GM21576 (cell line): ENCODE data around the gene PODNL1.
"Not testable (repeated sequence)": the region's sequence is repeated elsewhere in the genome, so short reads cannot be mapped to it uniquely, and the experiment has no call there.

Source experiments
- ATAC-seq: cut with Tn5 transposase; IDR thresholded peaks from one replicate; pipeline ENCODE4 v1.9.1; 2021; ENCODE audit warnings: mild to moderate bottlenecking, moderate library complexity; ENCODE audit not compliant: unreplicated experiment

PODNL1 gene

DNA sequence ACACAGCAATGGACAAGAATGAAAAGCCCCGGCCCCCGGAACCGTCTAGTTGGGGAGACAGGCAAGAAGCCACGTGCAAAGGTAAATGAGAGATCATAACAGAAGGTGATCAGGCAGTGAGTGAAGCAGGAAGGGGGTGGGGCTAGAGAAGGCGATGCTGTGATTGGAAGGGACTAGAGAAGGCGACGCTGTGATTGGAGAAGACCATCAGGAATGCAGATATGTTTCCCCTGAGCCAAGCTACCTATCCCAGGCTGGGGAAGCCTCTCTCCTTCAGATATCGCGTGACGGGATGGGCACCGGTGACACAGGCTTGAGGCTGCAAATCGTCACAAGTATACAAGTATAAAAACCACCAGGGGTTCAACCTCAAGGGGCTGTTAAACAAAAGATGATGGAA is 35.9 kb upstream of the PODNL1 start:
- no peak for ATAC-seq

GRCh38 chr19:13973479-13973878 is 35.3 kb upstream of the PODNL1 start:
- ATAC-seq = not testable (repeated sequence)

- no peak for ATAC-seq
Observed at GRCh38 chr19:13972368-13973155, 34.3 kb upstream of the PODNL1 start.

DNA sequence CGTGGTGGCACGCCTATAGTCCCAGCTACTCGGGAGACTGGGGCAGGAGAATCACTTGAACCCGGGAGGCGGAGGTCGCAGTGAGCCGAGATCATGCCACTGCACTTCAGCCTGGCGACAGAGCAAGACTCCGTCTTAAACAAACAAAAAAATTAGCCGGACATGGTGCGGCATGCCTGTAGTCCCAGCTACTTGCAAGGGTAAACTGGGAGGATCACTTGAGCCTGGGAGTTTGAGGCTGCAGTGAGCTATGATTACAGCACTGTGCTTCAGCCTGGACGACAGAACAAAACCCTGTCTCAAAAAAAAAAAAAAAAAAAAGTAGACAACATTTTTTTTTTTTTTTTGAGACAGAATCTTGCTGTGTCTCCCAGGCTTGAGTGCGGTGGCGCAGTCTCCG is 33.7 kb upstream of the PODNL1 start:
- not testable (repeated sequence) for ATAC-seq

DNA sequence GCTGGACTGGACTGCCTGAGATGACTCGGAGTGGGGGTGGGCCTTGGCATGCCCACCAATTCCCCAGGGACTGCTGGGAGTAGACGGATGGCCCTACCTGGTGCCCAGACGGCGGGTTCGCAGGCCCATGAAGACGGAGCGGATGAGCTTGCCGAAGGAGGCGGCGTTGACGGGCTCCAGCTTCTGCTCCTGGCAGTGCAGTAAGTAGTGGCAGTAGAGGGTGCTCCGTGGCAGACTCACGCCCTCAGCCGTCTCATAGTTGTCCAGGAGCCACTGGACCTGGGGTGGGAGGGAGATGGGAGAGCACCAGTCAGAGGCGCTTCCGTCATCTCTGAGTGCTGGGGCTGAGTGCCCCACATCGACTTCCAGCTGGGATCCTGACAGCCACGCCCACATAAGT is 31.7 kb upstream of the PODNL1 start:
- ATAC-seq = no peak

GRCh38 chr19:13968999-13969398 is 30.8 kb upstream of the PODNL1 start:
- ATAC-seq = no peak

- ATAC-seq = no peak
Observed at GRCh38 chr19:13968383-13968935, 30.2 kb upstream of the PODNL1 start.

DNA sequence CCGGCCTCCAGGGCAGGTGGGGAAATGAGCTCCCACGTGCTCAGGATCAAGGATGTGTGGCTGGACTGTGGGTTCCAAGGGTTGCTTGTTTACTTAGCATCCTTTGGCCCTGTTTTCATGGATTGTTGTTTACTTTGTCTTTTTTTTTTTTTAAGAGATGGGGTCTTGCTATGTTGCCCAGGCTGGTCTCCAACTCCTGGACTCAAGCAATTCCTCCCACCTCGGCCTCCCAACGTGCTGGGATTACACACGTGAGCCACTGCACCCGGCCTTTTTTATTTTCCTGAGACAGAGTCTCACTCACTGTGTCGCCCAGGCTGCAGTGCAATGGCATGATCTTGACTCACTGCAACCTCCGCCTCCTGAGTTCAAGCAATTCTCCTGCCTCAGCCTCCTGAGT is 29.0 kb upstream of the PODNL1 start:
- not testable (repeated sequence) for ATAC-seq

- ATAC-seq = no peak
Observed at GRCh38 chr19:13966684-13967128, 28.5 kb upstream of the PODNL1 start.

DNA sequence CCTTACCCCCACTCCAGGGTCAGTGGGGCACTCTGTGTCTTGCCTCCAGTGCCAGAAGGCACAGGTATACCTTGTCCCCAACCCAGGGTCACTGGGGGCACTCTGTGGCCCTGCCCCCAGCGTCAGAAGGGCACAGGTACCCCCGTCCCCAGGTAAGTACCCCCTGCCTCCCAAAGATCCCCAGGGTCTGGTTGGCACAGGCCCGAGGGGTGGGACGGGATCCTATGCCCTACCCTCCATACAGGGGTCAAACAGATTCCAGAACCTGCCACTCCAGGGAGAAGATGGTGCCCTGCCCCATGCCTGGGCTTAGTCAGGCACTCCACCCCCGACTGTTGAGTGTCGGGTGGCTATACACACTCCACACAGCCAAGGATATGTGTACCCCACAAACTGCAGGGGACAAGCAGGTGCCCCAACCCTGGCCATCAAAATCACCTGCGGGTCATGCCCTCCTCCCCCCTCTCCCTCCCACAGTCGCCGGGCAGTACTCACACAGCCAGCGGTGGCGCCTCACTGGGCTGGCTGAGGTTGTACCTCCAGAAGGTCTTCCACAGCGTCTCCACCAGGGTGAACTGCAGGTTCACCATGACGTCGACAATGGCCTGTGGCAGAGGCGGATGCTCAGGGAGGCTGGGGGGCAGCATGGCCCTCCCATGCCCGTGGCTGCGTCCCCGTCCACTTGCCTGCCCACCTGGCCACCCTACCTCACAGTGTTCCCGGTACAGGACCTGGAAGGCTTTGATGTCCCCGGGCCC is 27.9 kb upstream of the PODNL1 start:
- ATAC-seq = no peak

DNA sequence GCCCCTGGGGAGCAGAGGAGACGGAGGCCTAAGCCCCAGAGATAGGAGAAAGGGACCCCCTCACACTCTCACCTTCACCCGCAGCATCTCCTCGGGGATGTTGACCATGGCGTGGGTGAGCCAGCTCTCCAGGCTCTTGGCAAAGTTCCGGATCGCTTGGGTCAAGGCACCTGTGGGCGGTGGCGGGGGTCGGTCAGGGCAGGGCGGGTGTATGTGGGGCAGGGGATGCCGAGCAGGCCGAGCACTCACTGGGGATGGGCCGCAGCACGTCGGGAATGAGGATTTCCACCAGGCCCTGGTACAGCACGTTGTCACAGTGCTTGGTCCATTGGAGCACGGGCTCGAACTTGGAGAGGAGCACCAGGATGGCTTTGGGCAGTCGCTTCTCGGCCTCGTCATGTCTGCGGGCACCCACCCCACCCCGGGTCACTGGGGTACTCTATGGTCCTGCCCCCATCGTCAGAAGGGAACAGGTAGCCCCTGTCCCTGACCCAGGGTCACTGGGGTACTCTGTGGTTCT is 27.2 kb upstream of the PODNL1 start:
- no peak for ATAC-seq

DNA sequence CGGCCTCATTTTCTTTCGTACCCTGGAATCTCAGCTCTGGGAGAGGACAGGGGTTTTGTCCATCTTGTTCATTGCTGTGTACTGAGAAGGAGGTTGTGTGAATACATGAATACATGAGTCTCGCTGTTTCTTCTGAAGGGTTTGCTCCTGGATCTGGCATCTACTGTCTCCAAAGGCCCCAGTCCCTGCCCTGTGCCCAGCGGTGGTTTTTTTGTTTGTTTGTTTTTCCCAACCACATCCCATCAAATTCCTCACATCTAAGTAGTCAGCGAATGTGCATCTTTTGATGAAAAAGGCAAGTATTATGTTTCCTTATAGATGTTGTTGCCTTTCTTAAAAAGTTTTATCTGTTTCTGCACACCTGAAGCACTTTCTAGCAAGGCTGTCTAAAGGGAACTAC is 26.6 kb upstream of the PODNL1 start:
- no peak for ATAC-seq

DNA sequence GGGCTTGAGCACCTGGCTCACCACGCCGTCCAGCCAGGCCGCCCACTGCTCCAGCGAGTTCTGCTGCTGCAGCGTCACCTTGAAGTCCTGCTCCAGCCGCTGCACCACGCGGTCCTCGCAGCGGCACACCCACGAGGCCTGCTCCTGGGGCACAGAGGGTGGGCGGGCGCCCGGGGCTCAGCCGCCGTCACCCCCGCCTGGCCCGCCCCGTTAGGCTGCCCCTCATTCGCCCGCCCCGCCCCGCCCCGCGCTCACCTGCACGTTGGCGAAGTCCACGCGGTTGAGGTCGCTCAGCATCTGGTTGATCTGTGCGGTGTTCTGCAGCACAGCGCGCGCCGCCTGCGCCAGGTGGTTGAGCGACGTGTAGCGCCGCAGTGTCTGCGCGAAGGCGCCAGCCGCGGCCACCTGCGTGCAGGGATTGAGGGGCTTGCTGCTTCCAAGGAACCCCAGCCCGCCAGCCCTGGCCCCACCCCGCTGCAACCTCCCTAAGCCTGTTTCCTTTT is 25.4 kb upstream of the PODNL1 start:
- no peak for ATAC-seq

- ATAC-seq = no peak
Observed at GRCh38 chr19:13962699-13963602, 24.7 kb upstream of the PODNL1 start.

DNA sequence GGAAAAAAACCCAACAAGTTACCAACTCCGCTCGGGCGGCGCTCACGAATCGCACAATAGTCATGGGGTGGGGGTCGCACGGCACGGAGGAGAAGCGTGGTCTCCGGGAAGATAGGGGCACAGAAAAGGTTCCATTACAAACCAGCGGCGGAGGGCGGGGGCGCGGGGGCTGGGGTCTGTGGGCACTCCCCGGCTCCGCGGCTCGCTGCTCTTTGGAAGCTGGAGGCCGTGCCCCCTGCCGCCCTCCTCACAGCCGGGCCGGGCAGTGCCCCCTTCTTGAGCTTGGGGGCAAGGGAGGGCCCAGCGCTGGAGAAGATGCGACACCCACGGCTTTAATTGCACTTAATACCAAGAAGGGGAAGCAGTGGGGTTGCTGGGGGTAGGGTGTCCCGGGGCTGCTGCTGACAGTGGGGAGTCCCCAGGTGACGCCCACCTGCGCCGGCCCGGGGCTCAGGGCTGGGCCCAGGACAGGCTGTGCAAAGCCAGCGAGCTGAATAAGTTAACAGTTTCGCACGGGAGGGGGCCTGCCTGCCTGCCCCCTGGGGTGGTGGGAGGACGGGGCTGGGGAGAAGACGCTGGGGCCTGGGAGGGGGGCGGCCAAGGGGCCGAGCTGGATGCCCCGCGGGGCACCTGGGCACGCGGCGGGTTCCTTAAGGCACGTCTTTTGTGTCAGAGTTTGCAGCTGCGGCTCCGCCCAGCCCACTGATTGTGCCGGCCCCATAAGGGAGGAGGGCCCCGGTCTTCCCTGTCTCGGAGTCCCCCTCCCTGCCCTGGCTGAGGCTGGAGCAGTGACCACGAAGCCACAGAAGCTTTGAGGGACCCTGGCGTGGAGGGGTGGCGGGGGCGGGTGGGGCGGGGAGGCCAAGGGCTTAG is 23.8 kb upstream of the PODNL1 start:
- no peak for ATAC-seq

- ATAC-seq = no peak
Observed at GRCh38 chr19:13960863-13961784, 22.9 kb upstream of the PODNL1 start.

DNA sequence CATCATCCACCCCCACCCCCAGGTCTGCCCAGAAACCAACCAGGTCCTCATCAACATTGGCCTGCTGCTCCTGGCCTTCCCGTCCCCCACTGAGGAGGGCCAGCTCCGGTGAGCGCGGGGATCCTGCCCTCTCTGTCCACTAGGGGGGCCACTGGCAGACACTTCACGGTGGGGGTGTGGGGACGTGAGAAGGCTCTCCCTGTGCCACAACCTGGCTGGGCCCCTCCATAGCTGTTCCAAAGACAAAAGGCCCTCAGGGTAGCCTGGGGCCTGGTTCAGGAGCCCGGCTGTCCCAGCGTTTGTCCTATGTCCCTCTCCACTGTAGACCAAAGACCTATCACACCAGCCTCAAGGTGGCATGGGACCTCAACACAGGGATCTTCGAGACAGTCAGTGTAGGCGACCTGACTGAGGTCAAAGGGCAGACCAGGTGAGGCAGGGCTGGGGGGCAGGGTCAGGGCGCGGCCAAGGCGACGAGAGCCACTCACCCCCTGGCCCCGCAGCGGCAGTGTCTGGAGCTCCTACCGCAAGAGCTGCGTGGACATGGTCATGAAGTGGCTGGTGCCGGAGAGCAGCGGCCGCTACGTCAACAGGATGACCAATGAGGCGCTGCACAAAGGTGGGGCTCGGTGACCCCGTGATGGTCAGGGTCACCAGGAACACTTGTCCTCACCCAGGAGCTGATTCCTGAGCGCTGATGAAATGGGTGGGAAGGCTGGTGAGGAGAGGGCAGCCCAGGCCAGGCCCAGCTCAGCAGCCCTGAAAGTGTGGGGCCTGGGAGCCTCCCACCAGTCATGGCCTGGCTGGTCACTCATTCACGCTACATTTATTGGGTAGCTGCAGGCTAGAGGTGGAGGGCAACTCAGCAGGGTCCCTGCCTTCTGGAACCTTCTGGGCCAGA is 22.0 kb upstream of the PODNL1 start:
- no peak for ATAC-seq
